A673 (cell line): ENCODE measurements around the gene TPO.

Experiments
- EZH2 ChIP-seq: fragments of 200-600 bp; sonication (generic); IDR thresholded peaks from 2 replicates; pipeline ENCODE4 v1.6.1; 2017; ENCODE audit warnings: borderline replicate concordance, low read depth, mild to moderate bottlenecking, mixed read lengths, antibody characterized with exemption, low read length; ENCODE audit not compliant: poor library complexity, severe bottlenecking
- TF ChIP-seq, protein P1 (sequence below): fragments of 300-800, 200-600 bp; sonication (generic); conservative IDR thresholded peaks from 2 replicates; pipeline ENCODE4 v1.5.1; 2017; ENCODE audit warnings: low read depth, mild to moderate bottlenecking, antibody characterized with exemption, low read length, moderate library complexity, mixed read lengths

DNA sequence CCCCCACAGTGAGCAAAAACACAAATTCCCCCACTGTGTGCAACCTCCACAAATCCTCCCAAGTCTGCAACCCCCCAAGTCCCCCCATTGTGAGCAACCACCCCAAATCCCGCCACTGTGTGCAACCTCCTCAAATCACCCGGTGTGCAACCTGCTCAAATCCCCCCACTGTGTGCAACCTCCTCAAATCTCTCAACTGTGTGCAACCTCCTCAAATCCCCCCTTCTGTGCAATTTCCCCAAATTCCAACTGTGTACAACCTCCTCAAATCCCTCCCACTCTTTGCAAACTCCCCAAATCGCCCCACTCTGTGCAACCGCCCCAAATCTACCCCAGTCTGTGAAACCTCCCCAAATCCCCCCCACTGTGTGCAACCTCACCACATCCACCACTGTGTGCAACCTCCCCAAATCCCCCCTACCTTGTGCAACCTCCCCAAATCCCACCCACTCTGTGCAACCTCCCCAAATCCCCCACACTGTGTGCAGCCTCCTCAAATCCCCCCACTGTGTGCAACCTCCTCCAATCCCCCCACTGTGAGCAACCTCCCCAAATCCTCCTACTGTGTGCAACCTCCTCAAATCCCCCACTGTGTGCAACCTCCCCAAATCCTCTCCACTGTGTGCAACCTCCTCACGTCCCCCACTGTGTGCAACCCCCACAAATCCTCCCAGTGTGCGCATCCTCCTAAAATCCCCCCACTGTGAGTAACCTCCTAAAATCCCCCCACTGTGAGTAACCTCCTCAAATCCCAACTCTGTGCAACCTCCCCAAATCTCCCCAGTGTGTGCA is 115.2 kb downstream of the TPO start:
- TF ChIP-seq, protein P1, sequence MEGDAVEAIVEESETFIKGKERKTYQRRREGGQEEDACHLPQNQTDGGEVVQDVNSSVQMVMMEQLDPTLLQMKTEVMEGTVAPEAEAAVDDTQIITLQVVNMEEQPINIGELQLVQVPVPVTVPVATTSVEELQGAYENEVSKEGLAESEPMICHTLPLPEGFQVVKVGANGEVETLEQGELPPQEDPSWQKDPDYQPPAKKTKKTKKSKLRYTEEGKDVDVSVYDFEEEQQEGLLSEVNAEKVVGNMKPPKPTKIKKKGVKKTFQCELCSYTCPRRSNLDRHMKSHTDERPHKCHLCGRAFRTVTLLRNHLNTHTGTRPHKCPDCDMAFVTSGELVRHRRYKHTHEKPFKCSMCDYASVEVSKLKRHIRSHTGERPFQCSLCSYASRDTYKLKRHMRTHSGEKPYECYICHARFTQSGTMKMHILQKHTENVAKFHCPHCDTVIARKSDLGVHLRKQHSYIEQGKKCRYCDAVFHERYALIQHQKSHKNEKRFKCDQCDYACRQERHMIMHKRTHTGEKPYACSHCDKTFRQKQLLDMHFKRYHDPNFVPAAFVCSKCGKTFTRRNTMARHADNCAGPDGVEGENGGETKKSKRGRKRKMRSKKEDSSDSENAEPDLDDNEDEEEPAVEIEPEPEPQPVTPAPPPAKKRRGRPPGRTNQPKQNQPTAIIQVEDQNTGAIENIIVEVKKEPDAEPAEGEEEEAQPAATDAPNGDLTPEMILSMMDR = no peak
- no peak for TF ChIP-seq EZH2
